OCI-LY7 (cell line): ENCODE data around the gene BCKDHB. TPM values are rescaled to one million over a fixed set of nuclear protein-coding genes. Genes with fewer than 3 reads are reported as not detected.

ENCODE experiments used
- BruUV-seq: library from RNA; stranded (reverse); fragments of 400-500 nt; replicated peaks from 2 replicates; lab custom pipeline; 2021; lab: Mats Ljungman, UMichigan
- CTCF ChIA-PET: fragments of 300-600 bp; sonication (Branson Sonifier 250); formaldehyde crosslinking; loops from one replicate; lab custom pipeline; 2022; ENCODE audit warnings: antibody characterized with exemption; ENCODE audit not compliant: unreplicated experiment; lab: Charles Lee
- POLR2A ChIA-PET: fragments of 300-600 bp; sonication (Branson Sonifier 250); formaldehyde crosslinking; loops from one replicate; lab custom pipeline; 2022; ENCODE audit warnings: antibody characterized with exemption; lab: Charles Lee
- DNase-seq: peaks from one replicate; pipeline ENCODE4 v3.0.0-alpha.2; 2015; ENCODE audit warnings: low spot score
- H2AFZ ChIP-seq: fragments of 200-600 bp; sonication (generic), shearing (Covaris generic); 2 replicates; pipeline ENCODE4 v1.6.1; 2014; ENCODE audit warnings: mild to moderate bottlenecking, antibody characterized with exemption, low read length, moderate library complexity
- H3K27ac ChIP-seq: fragments of 200-600 bp; sonication (generic); 2 replicates; pipeline ENCODE4 v1.5.1; 2014; ENCODE audit warnings: mixed run types, low read depth, mild to moderate bottlenecking, moderate library complexity, low read length, inconsistent platforms; ENCODE audit not compliant: poor library complexity, severe bottlenecking
- H3K36me3 ChIP-seq: fragments of 200-600 bp; sonication (generic); 2 replicates; pipeline ENCODE4 v1.6.1; 2014; ENCODE audit warnings: mild to moderate bottlenecking, antibody characterized with exemption, low read length, moderate library complexity, mixed read lengths; ENCODE audit not compliant: insufficient read depth
- H3K4me1 ChIP-seq: fragments of 200-600 bp; sonication (generic); 2 replicates; pipeline ENCODE4 v1.5.1; 2014; ENCODE audit warnings: mild to moderate bottlenecking, low read length; ENCODE audit not compliant: insufficient read depth, poor library complexity, severe bottlenecking
- H3K4me2 ChIP-seq: fragments of 200-600 bp; sonication (generic); 2 replicates; pipeline ENCODE4 v1.6.1; 2014; ENCODE audit warnings: mild to moderate bottlenecking, low read length
- H3K4me3 ChIP-seq: fragments of 200-600 bp; sonication (generic); 2 replicates; pipeline ENCODE4 v1.5.1; 2014; ENCODE audit warnings: mild to moderate bottlenecking, low read depth, low read length; ENCODE audit not compliant: poor library complexity, severe bottlenecking
- H3K79me2 ChIP-seq: fragments of 200-600 bp; sonication (generic); 2 replicates; pipeline ENCODE4 v1.6.1; 2016; ENCODE audit warnings: low read depth, mild to moderate bottlenecking, low read length, moderate library complexity, mixed read lengths; ENCODE audit not compliant: insufficient read depth
- H3K9me2 ChIP-seq: fragments of 200-600 bp; sonication (generic); 2 replicates; pipeline ENCODE4 v1.6.1; 2016; ENCODE audit warnings: mild to moderate bottlenecking, low read length, mixed read lengths; ENCODE audit not compliant: insufficient read depth
- H3K9me3 ChIP-seq: fragments of 200-600 bp; sonication (generic); 2 replicates; pipeline ENCODE4 v1.6.1; 2014; ENCODE audit warnings: mild to moderate bottlenecking, mixed run types, low read length, mixed read lengths
- H4K20me1 ChIP-seq: fragments of 200-600 bp; sonication (generic); 2 replicates; pipeline ENCODE4 v1.6.1; 2014; ENCODE audit warnings: mild to moderate bottlenecking, antibody characterized with exemption, low read length, moderate library complexity, mixed read lengths; ENCODE audit not compliant: insufficient read depth
- EZH2phosphoT487 ChIP-seq: fragments of 200-600 bp; sonication (generic); IDR thresholded peaks from 2 replicates; pipeline ENCODE4 v1.6.1; 2018; ENCODE audit warnings: low read depth, borderline replicate concordance, mild to moderate bottlenecking, mixed run types, antibody characterized with exemption, low read length, moderate library complexity, mixed read lengths
- intact Hi-C: fragments of 100-400 bp; cut with micrococcal nuclease; formaldehyde crosslinking; loops from one replicate; pipeline ENCODE4 v1.10.0; 2022; ENCODE audit not compliant: unreplicated experiment
- total RNA-seq, 2 experiments: library from RNA; depleted of rRNA in 1 of 2; stranded (reverse); fragments of >200 nt in 1 of 2; shearing (Covaris generic) in 1 of 2; gene quantifications; 2 replicates each; pipeline ENCODE4 v1.2.3, GENCODE V29; 2014 to 2022
- TF ChIP-seq, protein P1 (sequence below): fragments of 200-600 bp; sonication (generic); conservative IDR thresholded peaks from 2 replicates; pipeline ENCODE4 v1.5.1; 2014; ENCODE audit warnings: mild to moderate bottlenecking, antibody characterized with exemption, low read length, moderate library complexity, mixed read lengths

BCKDHB gene
- total RNA-seq, 2 experiments from 2014 or later: 25.7 to 30.3 TPM

DNA sequence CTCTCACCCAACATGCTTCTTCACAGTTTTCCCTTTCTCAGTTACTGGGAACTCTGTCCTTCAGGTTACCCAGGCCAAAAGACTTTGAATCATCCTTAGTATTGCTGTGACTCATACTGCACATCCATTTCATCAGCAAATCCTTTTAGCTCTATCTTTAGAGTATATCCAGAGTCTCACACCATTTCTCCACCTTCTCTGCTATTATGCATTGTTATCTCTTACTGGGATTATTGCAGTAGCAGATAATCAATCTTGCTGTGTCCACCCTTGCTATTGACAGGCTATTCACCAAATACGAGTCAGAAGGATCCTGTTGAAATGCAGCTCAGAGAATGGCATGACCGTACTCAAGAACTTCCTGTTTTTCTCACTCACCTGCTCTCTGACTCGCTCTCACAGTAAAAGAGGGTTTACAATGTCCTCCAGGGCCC, 57.3 kb downstream of the BCKDHB start:
- H3K27ac ChIP-seq: no peak overlapping the region
- H3K9me2 ChIP-seq: no peaks in the 10 kb centered on the region
- H3K4me1 ChIP-seq: no peaks in the 10 kb centered on the region
- no peaks in the 10 kb centered on the region for H3K79me2 ChIP-seq
- no peak overlapping the region; the same call in 1 of the 2 replicates for H3K4me2 ChIP-seq
- ChIA-PET POLR2A (no interaction called here), CTCF (no interaction called here)
- H4K20me1 ChIP-seq: no peaks in the 10 kb centered on the region
- TF ChIP-seq, protein P1, sequence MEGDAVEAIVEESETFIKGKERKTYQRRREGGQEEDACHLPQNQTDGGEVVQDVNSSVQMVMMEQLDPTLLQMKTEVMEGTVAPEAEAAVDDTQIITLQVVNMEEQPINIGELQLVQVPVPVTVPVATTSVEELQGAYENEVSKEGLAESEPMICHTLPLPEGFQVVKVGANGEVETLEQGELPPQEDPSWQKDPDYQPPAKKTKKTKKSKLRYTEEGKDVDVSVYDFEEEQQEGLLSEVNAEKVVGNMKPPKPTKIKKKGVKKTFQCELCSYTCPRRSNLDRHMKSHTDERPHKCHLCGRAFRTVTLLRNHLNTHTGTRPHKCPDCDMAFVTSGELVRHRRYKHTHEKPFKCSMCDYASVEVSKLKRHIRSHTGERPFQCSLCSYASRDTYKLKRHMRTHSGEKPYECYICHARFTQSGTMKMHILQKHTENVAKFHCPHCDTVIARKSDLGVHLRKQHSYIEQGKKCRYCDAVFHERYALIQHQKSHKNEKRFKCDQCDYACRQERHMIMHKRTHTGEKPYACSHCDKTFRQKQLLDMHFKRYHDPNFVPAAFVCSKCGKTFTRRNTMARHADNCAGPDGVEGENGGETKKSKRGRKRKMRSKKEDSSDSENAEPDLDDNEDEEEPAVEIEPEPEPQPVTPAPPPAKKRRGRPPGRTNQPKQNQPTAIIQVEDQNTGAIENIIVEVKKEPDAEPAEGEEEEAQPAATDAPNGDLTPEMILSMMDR: no peak
- no peak for TF ChIP-seq EZH2phosphoT487
- intact Hi-C loops: no loop called here
- H3K9me3 ChIP-seq: no peaks in the 10 kb centered on the region
- BruUV-seq: no TSS peak
- H2AFZ ChIP-seq: no peak overlapping the region
- peak; percentile 29 for DNase-seq
- H3K36me3 ChIP-seq: no peaks in the 10 kb centered on the region
- no peak overlapping the region for H3K4me3 ChIP-seq

DNA sequence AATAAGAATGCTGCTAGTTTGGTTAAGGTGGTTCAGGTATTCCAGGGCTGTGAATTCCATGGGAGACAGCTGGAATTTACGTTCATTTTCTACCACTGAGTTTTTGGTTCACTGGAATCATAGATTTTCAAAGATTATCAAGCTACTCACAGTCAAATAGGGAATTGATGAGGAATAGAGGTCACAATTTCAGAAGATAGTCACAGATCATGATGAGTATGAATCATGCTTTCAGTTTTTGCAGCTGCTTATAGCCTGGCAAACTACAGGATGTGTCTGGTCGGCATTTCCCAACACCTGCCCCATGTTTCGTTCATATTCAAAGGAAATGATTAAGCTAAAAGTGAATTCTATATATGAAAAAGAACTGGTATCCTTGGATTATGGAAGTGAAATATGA, 58.7 kb downstream of the BCKDHB start:
- CTCF ChIA-PET: no interaction called here
- Histone ChIP-seq H3K79me2 (no peaks in the 10 kb centered on the region), H3K9me2 (no peaks in the 10 kb centered on the region), H3K27ac (no peak overlapping the region), H4K20me1 (no peaks in the 10 kb centered on the region), H3K36me3 (no peaks in the 10 kb centered on the region), H3K4me3 (no peak overlapping the region), H3K4me1 (no peaks in the 10 kb centered on the region), H3K9me3 (no peaks in the 10 kb centered on the region), H2AFZ (no peak overlapping the region), H3K4me2 (no peak overlapping the region)
- no peak for DNase-seq
- POLR2A ChIA-PET: interaction anchor here (0.9 kb wide), 1 partner anchor 11 kb away, joined by 3 read pairs; no protein-coding TSS in a partner anchor
- intact Hi-C loops: no loop called here
- no TSS peak for BruUV-seq
- TF ChIP-seq, protein P1: no peak
- TF ChIP-seq EZH2phosphoT487: no peak

DNA sequence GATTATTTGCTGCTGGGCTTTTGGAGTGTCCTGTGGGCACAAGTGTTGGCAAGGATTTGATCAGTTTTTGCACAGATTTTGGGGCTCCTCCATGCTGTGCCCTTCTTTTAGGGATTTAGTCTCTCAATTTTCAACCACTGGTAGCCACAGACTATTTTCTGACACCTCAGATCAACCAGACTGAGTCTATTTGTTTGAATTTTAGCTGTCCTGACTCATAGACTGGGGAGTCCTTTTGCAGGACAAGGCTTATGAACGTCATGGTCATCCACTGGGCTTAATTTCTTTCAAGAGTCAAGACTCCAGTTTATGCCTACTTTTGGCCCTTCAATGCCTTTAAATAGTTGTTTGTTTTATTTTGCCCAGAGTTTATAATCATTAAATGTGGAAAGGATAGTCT, 59.3 kb downstream of the BCKDHB start:
- POLR2A ChIA-PET: interaction anchor here (0.6 to 0.7 kb wide), 2 partner anchors 156 to 406 kb away, joined by 3 to 4 read pairs; no protein-coding TSS in a partner anchor
- no peaks in the 10 kb centered on the region for H4K20me1 ChIP-seq
- no peaks in the 10 kb centered on the region for H3K4me1 ChIP-seq
- no peaks in the 10 kb centered on the region for H3K36me3 ChIP-seq
- CTCF ChIA-PET: no interaction called here
- intact Hi-C loops: no loop called here
- H3K4me3 ChIP-seq: no peak overlapping the region
- no TSS peak for BruUV-seq
- no peak for TF ChIP-seq EZH2phosphoT487
- TF ChIP-seq, protein P1: no peak
- no peak overlapping the region for H3K27ac ChIP-seq
- no peaks in the 10 kb centered on the region for H3K9me2 ChIP-seq
- DNase-seq: no peak
- no peaks in the 10 kb centered on the region for H3K79me2 ChIP-seq
- H3K4me2 ChIP-seq: no peak overlapping the region
- no peaks in the 10 kb centered on the region for H3K9me3 ChIP-seq
- no peak overlapping the region for H2AFZ ChIP-seq
